Endothelial cell (in vitro differentiated cells): Measurements from ENCODE around the gene ARFGEF2. TPM values are rescaled to one million over a fixed set of nuclear protein-coding genes. Genes with fewer than 3 reads are reported as not detected.

ENCODE experiments used
- DNase-seq: peaks from one replicate; pipeline ENCODE4 v3.0.0; 2021; ENCODE audit warnings: low spot score
- H3K27ac Mint-ChIP-seq: one replicate; pipeline ENCODE4 v1.8.0; 2021; ENCODE audit warnings: mixed read lengths, inconsistent platforms; ENCODE audit not compliant: unreplicated experiment
- H3K27me3 Mint-ChIP-seq: one replicate; pipeline ENCODE4 v1.8.0; 2021; ENCODE audit warnings: mild to moderate bottlenecking, moderate library complexity, mixed read lengths, inconsistent platforms; ENCODE audit not compliant: unreplicated experiment
- H3K36me3 Mint-ChIP-seq: one replicate; pipeline ENCODE4 v1.8.0; 2021; ENCODE audit warnings: mild to moderate bottlenecking, low read depth, mixed read lengths, inconsistent platforms; ENCODE audit not compliant: unreplicated experiment
- H3K4me1 Mint-ChIP-seq: one replicate; pipeline ENCODE4 v1.8.0; 2021; ENCODE audit warnings: mild to moderate bottlenecking, mixed read lengths, inconsistent platforms; ENCODE audit not compliant: unreplicated experiment
- H3K4me3 Mint-ChIP-seq: one replicate; pipeline ENCODE4 v1.8.0; 2021; ENCODE audit warnings: mild to moderate bottlenecking, mixed read lengths, inconsistent platforms; ENCODE audit not compliant: unreplicated experiment
- H3K9me3 Mint-ChIP-seq: one replicate; pipeline ENCODE4 v1.8.0; 2021; ENCODE audit warnings: mixed read lengths, inconsistent platforms; ENCODE audit not compliant: unreplicated experiment
- total RNA-seq: library from RNA; stranded (reverse); fragmentation: NEBNext Ultra II Directional; extraction: Animal tissue kit (Norgen Biotek cat#: 25700); gene quantifications from one replicate; pipeline ENCODE4 v1.2.1, GENCODE V29; 2021; ENCODE audit not compliant: unreplicated experiment
- TF ChIP-seq, protein P1 (sequence below): fragments of 200-600 bp; sonication (generic); IDR thresholded peaks from one replicate; pipeline ENCODE4 v1.5.0; 2021; ENCODE audit warnings: antibody characterized with exemption; ENCODE audit not compliant: unreplicated experiment

The ARFGEF2 gene
- total RNA-seq, 1 donor from 2014 or later = 20.3 TPM

- H3K27me3 Mint-ChIP-seq = peaks cover 7% of the 10 kb centered on the region
- TF ChIP-seq, protein P1, sequence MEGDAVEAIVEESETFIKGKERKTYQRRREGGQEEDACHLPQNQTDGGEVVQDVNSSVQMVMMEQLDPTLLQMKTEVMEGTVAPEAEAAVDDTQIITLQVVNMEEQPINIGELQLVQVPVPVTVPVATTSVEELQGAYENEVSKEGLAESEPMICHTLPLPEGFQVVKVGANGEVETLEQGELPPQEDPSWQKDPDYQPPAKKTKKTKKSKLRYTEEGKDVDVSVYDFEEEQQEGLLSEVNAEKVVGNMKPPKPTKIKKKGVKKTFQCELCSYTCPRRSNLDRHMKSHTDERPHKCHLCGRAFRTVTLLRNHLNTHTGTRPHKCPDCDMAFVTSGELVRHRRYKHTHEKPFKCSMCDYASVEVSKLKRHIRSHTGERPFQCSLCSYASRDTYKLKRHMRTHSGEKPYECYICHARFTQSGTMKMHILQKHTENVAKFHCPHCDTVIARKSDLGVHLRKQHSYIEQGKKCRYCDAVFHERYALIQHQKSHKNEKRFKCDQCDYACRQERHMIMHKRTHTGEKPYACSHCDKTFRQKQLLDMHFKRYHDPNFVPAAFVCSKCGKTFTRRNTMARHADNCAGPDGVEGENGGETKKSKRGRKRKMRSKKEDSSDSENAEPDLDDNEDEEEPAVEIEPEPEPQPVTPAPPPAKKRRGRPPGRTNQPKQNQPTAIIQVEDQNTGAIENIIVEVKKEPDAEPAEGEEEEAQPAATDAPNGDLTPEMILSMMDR = no peak
- DNase-seq = no peak
- no peak overlapping the region for H3K4me3 Mint-ChIP-seq
- H3K27ac Mint-ChIP-seq = no peak overlapping the region
- no peaks in the 10 kb centered on the region for H3K9me3 Mint-ChIP-seq
- H3K4me1 Mint-ChIP-seq = peaks cover 19% of the 10 kb centered on the region
- no peaks in the 10 kb centered on the region for H3K36me3 Mint-ChIP-seq
Measured at GRCh38 chr20:48898896-48899530, 22.5 kb upstream of the ARFGEF2 start.

DNA sequence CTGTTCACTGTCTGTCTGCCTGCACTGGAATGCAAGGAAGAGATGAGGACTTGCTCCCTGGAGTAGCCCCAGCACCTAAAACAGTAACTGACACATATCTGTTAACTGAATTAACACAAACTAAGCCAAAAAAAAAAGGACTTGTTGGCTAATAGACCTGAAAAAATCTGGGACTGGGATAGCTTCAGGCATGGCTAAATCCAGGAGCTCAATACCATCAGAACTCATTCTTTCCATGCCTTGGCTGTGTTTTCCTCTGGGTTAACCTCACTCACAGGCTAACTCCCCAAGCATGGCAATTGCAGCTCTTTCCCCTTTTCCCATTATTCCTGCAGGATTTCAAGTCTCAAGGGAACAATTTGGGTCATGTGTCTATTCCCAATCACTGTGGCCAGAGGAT is 21.6 kb upstream of the ARFGEF2 start:
- Mint-ChIP-seq H3K27ac (no peak overlapping the region), H3K27me3 (peaks cover 7% of the 10 kb centered on the region), H3K36me3 (no peaks in the 10 kb centered on the region), H3K4me3 (no peak overlapping the region), H3K9me3 (no peaks in the 10 kb centered on the region), H3K4me1 (peaks cover 26% of the 10 kb centered on the region)
- TF ChIP-seq, protein P1 = no peak
- no peak for DNase-seq

DNA sequence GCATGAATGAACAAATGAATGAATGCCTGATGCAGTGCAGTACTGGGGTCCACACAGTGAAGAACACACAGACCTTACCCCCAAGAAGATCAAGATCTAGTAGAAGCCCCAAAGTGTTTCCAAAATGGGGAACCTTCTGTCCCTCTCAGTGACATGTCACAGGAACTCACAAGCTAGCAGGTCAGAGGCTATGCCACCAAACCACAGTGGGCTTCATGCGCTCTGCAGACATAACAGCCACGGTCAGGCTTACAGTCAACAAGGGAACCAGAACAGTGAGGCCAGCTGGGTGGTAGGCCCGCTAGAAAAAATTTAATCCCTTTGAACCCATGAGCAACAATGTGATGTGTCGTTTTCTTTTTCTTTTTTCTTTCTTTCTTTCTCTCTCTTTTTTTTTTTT is 20.2 kb upstream of the ARFGEF2 start:
- no peaks in the 10 kb centered on the region for H3K9me3 Mint-ChIP-seq
- H3K4me1 Mint-ChIP-seq = peaks cover 26% of the 10 kb centered on the region
- H3K27ac Mint-ChIP-seq = no peak overlapping the region
- H3K36me3 Mint-ChIP-seq = no peaks in the 10 kb centered on the region
- TF ChIP-seq, protein P1 = no peak
- no peak for DNase-seq
- no peak overlapping the region for H3K4me3 Mint-ChIP-seq
- peaks cover 4% of the 10 kb centered on the region for H3K27me3 Mint-ChIP-seq

DNA sequence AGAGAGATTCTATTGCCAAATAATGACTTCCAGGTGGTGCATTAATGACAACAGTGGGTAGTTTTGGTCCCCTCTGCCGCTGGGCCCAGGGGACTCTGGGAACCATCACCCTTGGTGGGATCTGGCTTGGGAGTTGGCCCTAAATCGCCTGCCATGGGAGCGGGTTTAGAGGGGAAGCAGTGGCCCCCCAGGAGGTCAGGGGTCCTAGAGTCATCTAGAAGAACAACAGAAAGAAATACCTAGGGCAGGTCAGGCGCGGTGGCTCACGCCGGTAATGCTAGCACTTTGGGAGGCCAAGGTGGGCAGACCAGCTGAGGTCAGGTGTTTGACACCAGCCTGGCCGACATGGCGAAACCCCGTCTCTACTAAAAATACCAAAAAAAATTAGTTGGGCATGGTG is 17.8 kb upstream of the ARFGEF2 start:
- TF ChIP-seq, protein P1 = no peak
- Mint-ChIP-seq H3K9me3 (no peaks in the 10 kb centered on the region), H3K27me3 (peaks cover 4% of the 10 kb centered on the region), H3K36me3 (peaks cover 5% of the 10 kb centered on the region), H3K4me1 (peaks cover 14% of the 10 kb centered on the region), H3K4me3 (no peak overlapping the region), H3K27ac (no peak overlapping the region)
- no peak for DNase-seq

DNA sequence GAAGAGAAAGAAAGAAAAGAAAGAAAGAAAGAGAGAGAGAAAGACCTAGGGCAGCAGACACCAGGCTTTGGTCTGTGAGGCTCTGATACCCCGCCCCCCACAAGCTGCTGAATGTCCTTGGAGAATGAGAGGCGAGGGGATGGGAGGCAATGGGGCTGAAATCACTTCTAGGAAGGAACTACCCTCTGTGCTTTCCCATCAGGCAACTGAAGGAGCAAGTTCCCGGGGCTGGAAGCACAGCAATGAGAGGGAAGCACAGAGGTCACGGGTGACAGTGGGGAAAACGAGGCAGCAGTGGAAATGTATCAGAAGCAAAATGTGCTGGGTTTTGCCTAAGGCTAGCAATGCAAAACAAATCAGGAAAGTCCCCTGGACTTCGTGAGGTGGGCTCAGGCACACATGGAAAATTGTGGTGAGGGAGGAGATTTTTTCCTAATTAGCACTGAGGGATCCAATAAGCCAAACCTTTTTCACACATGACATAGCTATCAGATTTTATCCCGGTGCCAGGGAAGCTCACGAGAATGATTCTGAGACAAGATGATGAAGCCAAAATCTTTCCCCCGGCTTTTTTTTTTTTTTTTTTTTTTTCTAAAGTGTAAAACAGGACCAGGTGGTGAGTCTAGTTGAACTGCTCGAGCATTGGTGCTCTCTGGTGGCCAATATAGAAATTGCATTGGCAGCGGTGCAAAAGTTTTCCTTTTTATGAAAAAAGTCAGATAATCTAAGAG is 16.8 kb upstream of the ARFGEF2 start:
- H3K4me3 Mint-ChIP-seq = no peak overlapping the region
- no peak overlapping the region for H3K27ac Mint-ChIP-seq
- no peaks in the 10 kb centered on the region for H3K9me3 Mint-ChIP-seq

More for the DNA sequence above, 16.8 kb upstream of the ARFGEF2 start:
- peaks cover 10% of the 10 kb centered on the region for H3K4me1 Mint-ChIP-seq
- TF ChIP-seq, protein P1 = peak; percentile 92
- H3K36me3 Mint-ChIP-seq = peaks cover 12% of the 10 kb centered on the region
- peak; percentile 70 for DNase-seq
- peaks cover 2% of the 10 kb centered on the region for H3K27me3 Mint-ChIP-seq
